ENCODE results near the gene E2F4. TPM values are rescaled to one million over a fixed set of nuclear protein-coding genes. Genes with fewer than 3 reads are reported as not detected.

Gene E2F4
- total and polyA plus RNA-seq, 9 of the 15 experiments (the other 6 are each of a cell fraction or from before 2014, with no cell fraction given): 9.7 to 139 (median 106) TPM

DNA sequence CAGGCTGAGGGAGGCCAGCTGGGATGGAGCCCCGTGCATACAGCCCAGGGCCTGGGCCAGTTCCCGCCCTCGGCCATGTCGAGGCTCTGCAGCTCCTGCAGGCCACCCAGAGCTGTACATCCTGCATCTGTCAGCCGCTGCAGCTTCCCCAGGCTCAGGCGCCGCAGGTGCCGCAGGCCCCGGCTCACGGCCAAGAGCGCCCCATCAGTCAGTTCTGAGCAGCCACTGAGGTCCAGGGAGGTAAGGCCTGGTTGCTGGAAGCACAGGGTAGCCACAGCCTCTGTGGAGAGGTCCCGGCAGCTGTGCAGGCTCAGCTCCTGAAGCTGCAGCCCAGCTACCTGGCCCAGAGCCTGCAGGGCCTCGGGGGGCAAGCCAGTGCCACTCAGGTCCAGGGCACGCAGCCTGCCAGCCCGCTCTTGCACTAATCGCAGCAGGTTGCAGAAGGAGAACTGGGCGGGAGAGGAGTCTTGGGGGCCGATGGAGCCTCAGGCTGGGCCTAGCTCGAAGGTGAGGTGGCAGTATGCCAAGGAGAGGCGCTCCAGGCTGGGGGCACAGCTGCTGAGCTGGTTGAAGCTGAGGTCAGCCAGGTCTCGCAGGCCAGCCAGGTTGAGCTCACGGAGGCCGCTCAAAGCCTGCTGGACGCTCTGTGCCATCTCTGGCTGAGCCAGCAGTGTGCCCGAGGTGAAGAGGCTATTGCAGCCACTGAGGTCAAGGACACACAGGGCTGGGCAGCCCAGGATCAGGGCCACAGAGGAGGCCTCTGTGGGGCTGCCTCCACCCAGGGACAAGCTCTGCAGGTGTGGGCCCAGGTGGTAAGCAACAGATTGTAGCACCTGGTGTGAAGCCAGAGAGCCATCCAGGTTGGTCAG is 18.3 kb downstream of the E2F4 start:
- Histone ChIP-seq H3K27ac (ENCODE audit: extremely low read depth, low read depth, low read length) (no peak overlapping the region), H4K20me1 (replicated peaks; ENCODE audit: control insufficient read depth, insufficient read depth, low read length) (no peaks in the 10 kb centered on the region; the same call in 1 of the 2 replicates), H3K79me2 (ENCODE audit: control insufficient read depth, insufficient read depth, low read length) (no peaks in the 10 kb centered on the region), H3K4me1 (replicated peaks in 1 of 2; ENCODE audit: control insufficient read depth in 2 of 2, insufficient read depth in 2 of 2, low read length in 2 of 2) (peaks cover 10 to 43% of the 10 kb centered on the region in 2 experiments; a peak in 4 of 5 replicates), H3K9me3 (replicated peaks; ENCODE audit: control insufficient read depth, insufficient read depth, low read depth, low read length) (no peaks in the 10 kb centered on the region), H3K4me2 (ENCODE audit: insufficient read depth, low read length) (no peak overlapping the region), H3K4me3 (no peak overlapping the region), H2AFZ (ENCODE audit: low read depth, low read length) (no peak overlapping the region), H3K9me1 (ENCODE audit: control insufficient read depth, insufficient read depth, low read length) (peaks cover 3% of the 10 kb centered on the region), H3K36me3 (ENCODE audit: control insufficient read depth, insufficient read depth, low read length) (0 out of 3 replicates have a peak, but pooled peaks cover 2% of the 10 kb centered on the region), H3K9ac (ENCODE audit: insufficient read depth in 1 of 2, low read depth in 2 of 2, low read length in 2 of 2) (peak overlapping the region in 1 of 2 experiments; percentile 79; a peak in 2 of 4 replicates), H3K27me3 (ENCODE audit: control insufficient read depth in 2 of 2, insufficient read depth in 2 of 2, low read length in 2 of 2) (no peaks in the 10 kb centered on the region)
- intact Hi-C loops (cut with micrococcal nuclease): no loop called here
- in situ Hi-C loops (cut with MboI): no loop called here
- DNase-seq (ENCODE audit: extremely low read depth in 1 of 4, low spot score in 3 of 4) (no peak), ATAC-seq (no peak), FAIRE-seq (no peak)
- no TSS peak for BruUV-seq (replicated peaks)
- WGBS (ENCODE audit: insufficient coverage, low coverage, missing lambda C conversion rate): 70% methylated on average over 20 of the region's 25 CpGs
- ChIA-PET POLR2A (interaction anchor here (0.5 to 2.8 kb wide), 3 partner anchors 13 to 240 kb away, joined by 3 to 9 read pairs (median 8); no protein-coding TSS in a partner anchor), CTCF (ENCODE audit: low intra/inter-chr PET ratio) (no interaction called here)
- no peak for TF ChIP-seq KLF10 (CRISPR knock-in tag; IDR thresholded peaks at IDR 0.05)
- TF ChIP-seq MEF2A (IDR thresholded peaks at IDR 0.05; ENCODE audit: control insufficient read depth, low read depth, low read length): no peak
- TF ChIP-seq KAT7 (CRISPR knock-in tag; IDR thresholded peaks at IDR 0.05; ENCODE audit: borderline replicate concordance): no peak
- peak; percentile 64; the same call in 1 of the 2 replicates for TF ChIP-seq POLR2G (IDR thresholded peaks at IDR 0.05; ENCODE audit: low read depth, low read length)
- peak; percentile 52 for TF ChIP-seq SNRNP70 (optimal IDR thresholded peaks at IDR 0.05; ENCODE audit: low read depth, low read length)
- peak; percentile 11; the same call in 1 of the 2 replicates for TF ChIP-seq NFIC (IDR thresholded peaks at IDR 0.05)
